NCI-H510A (cell line): ENCODE data around the gene USHBP1.
"Not testable (repeated sequence)": the region's sequence is repeated elsewhere in the genome, so short reads cannot be mapped to it uniquely, and the experiment has no call there.

ENCODE experiments used
- DNase-seq: peaks from one replicate; lab custom pipeline; 2025; lab: John Stamatoyannopoulos, UW

The USHBP1 gene

DNA sequence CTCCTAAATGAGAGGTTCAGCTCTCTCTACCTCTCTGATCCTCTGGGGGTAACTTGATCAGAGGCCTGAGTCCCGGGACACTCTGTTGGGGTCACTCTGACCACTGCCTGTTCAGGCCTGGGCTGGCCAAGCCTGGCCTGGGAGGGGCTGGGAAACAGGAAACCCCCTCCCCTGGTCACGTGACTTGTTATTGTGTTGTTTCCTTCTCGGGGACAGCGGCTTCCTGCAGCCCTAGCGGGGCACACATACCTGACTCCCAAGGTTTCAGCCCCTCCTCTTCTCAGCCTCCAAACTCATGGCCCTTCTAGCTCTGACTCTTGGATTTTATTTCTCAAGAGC, at the start of gene USHBP1:
TSS of gene USHBP1 (minus strand) at position 105 of the 339 bp plus-strand sequence. CDS start 446 bp downstream, outside the sequence.
- no peak for DNase-seq

- no peak for DNase-seq
These were observed 49.6 kb upstream of the USHBP1 start for GRCh38 chr19:17314007-17314593.

DNA sequence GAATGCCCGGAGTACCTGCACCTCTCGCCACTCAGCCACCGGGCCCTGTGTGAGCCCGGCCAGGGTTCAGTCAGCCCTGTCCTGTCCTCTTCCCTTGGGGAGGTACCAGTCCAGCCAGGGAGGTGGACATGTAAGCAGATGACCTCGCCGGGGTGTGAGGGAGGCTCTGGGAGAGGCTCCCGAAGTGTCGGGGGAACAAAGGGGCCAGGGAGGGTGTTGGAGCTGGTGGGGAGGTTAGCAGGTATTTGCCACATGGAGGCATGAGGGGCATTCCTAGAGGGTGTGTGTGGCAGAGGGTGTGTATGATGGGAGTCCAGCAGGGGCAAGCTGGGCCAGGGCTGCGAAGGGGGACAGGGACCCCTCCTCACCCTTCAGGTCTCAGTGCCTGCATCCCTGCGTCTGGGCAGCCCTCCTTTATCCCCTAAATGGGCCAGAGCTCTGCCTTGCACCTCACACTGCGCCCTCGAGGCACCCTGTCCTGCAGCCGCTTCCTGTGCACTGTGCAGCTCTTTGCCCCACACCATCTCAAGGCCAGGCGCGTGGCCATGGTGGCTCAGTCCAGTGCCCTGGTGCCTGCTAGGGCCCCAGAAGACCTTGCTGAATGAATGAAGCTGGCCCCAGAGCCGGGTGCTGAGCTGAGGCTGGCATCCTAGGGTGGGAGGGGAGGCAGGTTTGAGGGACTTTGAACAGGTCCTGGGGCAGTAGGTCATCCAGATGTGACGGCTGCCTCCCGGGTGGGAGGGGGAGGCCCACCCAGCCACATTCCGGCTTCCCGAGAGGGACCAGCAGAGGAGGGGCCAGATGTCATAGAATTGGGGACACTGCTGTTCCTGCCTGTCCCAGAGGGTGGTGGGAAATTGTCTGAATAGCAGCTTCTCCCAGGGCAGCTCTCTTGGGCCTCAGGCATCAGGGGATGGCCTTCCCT, 47.9 kb upstream of the USHBP1 start:
- no peak for DNase-seq

DNA sequence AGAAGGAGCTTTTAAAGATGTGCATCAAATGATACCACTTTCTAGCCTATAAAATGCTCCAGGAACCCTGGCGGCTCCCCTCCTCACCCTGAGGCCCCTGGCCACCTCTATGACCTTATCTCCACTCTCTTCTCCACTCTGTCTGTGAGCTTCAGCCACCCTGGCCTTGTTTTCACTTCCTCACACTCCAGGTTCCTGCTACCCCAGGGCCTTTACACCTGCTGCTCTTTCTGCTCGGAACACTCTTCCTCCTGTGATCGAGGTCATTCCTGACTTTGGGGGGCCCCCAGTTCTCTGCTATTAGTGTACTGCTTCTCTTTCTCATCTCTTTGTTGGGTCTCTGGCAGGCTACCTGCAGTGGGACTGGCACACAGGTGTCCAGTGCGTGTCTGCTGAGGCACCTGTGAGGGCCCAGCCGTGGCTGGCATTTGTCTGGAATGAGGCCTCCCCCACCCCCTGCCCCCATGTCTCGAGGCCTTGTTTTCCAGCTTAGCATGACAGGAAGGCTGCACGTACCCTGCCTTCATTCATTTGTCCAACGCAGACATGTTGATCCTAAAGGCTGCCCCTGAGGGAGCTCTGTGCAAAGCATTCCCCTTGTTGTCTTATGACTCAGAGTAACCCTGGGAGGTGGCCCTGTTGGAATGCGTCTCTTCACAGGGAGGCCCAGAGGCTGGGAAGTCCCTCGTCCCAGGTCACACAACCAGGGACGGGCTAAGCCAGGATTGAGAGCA, 47.1 kb upstream of the USHBP1 start:
- no peak for DNase-seq

DNA sequence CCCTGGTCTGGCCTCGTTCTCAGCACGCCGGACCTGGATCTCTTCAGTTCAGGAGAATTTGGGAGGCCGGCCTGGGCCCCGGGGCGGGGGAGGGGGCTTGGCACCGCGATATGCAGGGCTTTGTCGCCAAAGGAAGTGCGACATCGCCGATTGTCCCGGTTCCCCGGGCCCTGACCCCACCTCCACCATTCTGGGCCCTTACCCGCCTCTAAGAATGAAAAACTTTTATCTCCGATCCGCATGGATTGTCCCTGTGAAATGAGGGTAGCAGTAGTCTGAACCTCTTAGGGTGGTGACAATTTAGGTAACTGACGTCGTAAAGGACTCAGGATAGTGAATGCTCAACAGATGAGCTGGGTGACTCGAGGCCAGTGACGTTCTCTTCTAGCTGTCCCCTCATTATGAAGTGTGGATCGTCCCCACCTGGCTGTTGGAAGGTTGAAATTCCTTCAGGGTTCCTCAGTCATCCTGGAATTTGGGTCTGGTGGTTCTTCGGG, 45.5 kb upstream of the USHBP1 start:
- DNase-seq = no peak

GRCh38 chr19:17309198-17309964, 44.8 kb upstream of the USHBP1 start, which contains the start of gene DDA1:
Gene DDA1 (plus strand): TSS chr19:17309563. CDS start chr19:17309655, 92 bp downstream.
- peak; percentile 99 for DNase-seq

DNA sequence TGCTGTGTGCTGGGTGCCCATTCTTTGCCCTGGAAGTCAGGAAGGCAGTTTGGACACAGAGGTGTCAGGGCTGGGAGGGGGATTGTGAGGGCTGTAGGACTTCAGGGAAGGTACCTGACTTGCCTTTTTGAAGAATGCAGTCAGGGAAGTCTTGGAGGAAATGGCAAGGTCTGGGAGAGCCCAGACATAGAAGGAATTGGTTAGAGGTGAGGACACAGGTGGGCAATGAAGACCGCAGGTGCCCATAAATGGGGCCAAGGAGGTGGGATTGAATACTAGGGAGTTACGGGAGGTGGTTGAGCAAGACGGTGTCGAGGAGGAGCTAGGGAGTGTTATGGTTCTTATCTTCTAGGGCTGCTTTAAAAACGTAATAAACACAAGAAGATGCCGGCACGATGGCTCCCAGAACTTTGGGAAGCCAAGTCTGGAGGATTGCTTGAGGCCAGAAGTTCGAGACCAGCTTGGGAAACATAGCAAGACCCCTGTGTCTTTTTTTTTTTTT, 43.4 kb upstream of the USHBP1 start:
- no peak for DNase-seq

- DNase-seq = no peak
These were observed 41.8 kb upstream of the USHBP1 start for GRCh38 chr19:17306285-17306714.

GRCh38 chr19:17305517-17306284, 41.2 kb upstream of the USHBP1 start, which contains the start of gene MRPL34:
Gene MRPL34 (plus strand): TSS chr19:17305872. CDS start chr19:17305893, 21 bp downstream.
- DNase-seq = peak; percentile 100

DNA sequence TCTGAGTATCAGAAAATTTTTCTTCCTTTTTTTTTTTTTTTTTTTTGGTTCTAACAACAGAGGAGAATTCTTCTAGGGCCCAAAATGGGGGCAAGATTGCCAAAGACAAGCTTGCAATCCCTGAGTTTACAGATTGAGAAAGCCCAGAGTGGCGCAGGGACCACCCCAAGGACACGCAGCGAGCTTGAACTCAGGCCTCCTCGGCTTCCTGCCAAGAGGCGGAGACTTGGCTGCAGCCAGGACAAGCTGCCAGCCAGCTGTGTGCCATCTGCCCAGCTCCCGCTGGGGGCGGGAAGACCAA, 40.6 kb upstream of the USHBP1 start:
- DNase-seq = no peak

DNA sequence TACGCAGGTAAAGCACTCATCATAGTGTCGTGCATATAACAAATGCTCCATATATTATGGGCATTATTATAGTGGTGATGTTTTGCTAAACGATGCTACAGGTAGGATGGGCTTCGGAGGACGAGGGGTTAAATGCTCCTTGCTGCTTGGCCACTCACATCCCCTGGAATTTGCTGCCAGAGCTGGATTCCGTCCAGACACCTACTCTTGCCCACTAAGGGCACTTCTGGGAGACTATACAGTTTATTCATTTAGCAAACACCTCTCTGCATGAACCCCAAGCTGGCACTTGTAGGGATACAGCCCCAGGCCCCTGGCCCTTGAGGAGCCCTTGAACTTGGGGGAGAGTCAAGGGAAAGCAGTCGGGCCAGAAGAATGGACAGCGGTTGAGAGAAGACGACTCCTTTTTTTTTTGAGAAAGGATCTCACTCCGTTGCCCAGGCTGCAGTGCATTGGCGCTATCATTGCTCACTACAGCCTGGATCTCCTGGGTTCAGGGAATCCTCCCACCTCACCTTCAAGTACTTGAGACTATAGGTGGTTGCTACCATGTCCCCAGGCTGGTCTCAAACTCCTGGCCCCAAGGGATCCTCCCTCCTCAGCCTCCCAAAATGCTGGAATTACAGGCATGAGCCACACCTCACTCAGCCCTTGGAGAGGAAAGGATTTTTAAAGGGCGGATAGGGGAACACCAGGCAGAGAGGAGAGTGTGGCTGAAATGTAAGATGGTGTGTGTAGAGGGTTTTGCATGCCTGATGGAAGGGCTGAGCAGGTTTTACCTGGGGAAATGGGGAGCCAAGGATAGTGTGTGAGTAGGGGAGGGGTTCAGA, 40.1 kb upstream of the USHBP1 start:
- no peak for DNase-seq

GRCh38 chr19:17303940-17304267, 39.4 kb upstream of the USHBP1 start:
- no peak for DNase-seq

GRCh38 chr19:17303167-17303939, 38.8 kb upstream of the USHBP1 start, which contains the start of gene ABHD8:
Gene ABHD8 (minus strand): TSS chr19:17303425. CDS start chr19:17301616, 1,809 bp downstream.
- peak; percentile 91 for DNase-seq

GRCh38 chr19:17302391-17303166, 38.0 kb upstream of the USHBP1 start:
- no peak for DNase-seq

DNA sequence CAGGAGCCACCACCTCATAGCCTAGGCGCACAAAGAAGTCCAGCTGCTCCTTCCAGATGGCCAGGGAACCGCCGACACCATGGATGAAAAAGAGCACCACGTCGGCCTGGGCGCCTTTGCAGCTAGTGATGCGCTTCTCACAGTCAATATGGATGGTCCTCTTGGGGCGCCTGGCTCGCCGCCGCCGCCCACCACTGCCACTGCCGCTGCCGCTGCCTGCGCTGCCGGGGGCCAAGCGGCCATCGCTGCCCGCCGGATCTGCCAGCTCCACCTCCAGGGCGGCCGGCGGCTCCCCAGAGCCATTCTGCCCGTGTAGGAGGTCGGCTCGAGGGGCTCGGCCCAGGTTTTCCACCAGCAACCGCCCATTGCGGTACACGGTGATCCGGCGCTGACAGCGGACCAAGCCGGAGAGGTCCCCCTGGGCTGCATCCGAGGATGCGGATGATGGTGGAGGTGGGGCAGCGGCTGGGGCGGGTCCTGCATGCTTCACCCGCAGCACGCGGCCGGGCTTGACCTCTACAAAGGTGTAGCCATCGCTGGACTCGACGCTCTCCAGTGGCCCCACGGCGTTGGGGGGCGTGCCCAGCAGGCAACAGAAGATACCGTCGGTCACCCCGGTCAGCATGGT, 36.6 kb upstream of the USHBP1 start:
- DNase-seq = no peak

GRCh38 chr19:17296976-17297375, 32.4 kb upstream of the USHBP1 start:
- no peak for DNase-seq

DNA sequence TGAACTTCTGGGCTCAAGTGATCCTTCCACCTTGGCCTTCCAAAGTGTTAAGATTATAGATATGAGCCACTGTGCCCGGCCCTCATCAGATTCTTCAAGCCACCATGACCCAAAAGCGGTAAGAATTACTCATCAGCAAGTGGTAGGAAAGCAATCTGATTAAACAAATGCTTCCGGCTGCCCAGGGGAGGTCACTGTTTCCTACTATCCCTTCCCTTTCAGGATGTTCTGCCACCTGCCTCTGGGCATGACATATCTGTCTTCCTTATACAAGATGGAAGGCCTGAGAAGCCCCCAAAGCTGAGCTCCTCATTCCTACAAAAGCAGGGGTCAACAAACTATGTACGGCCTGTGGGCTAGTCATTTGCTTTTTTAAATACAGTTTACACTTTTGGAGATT, 31.7 kb upstream of the USHBP1 start:
- DNase-seq = no peak

GRCh38 chr19:17295551-17295950, 31.0 kb upstream of the USHBP1 start:
- DNase-seq = not testable (repeated sequence)
